ENCODE results near the gene ZNF521.

Gene ZNF521

GRCh38 chr18:25187521-25188192 is 164.3 kb downstream of the ZNF521 start:
- no peak overlapping the region for H3K23ac ChIP-seq (ENCODE audit: low read depth, low read length, poor library complexity)
- DNase-seq (ENCODE audit: low spot score), result no peak
- no peak overlapping the region for H2BK12ac ChIP-seq (ENCODE audit: low read length)
- no peak overlapping the region for H3K9ac ChIP-seq (ENCODE audit: low read depth, low read length, poor library complexity)
- no peak overlapping the region for H3K4ac ChIP-seq (ENCODE audit: low read length)
- no peak overlapping the region for H3K4me3 ChIP-seq (ENCODE audit: low read length in 2 of 2)
- H3K27me3 ChIP-seq (ENCODE audit: control insufficient read depth in 3 of 3, insufficient read depth in 3 of 3, low read depth in 1 of 3, low read length in 3 of 3), result no peaks in the 10 kb centered on the region
- H3K79me1 ChIP-seq (ENCODE audit: low read depth, low read length), result no peaks in the 10 kb centered on the region
- no peak overlapping the region for H4K8ac ChIP-seq (ENCODE audit: low read depth, low read length)
- no peak overlapping the region for H2BK5ac ChIP-seq (ENCODE audit: low read length)
- H3K9me3 ChIP-seq (replicated peaks in 1 of 2; ENCODE audit: control insufficient read depth in 2 of 2, insufficient read depth in 1 of 2, low read depth in 1 of 2, low read length in 2 of 2), result no peaks in the 10 kb centered on the region
- H3K18ac ChIP-seq (ENCODE audit: low read length), result no peak overlapping the region
- WGBS, 2 donors (ENCODE audit: extremely low coverage in 2 of 2, insufficient read length in 2 of 2, insufficient replicate concordance in 1 of 2), result no CpG with 5 or more reads among the region's 7 CpGs
- no peak overlapping the region for H2AFZ ChIP-seq (ENCODE audit: low read length)
- H2BK15ac ChIP-seq (ENCODE audit: low read length), result no peak overlapping the region
- H2AK5ac ChIP-seq (ENCODE audit: low read depth, low read length), result no peak overlapping the region
- H3K36me3 ChIP-seq (replicated peaks in 1 of 2; ENCODE audit: control insufficient read depth in 2 of 2, insufficient read depth in 2 of 2, low read length in 2 of 2), result peaks cover 0 to 54% of the 10 kb centered on the region in 2 donors
- peak overlapping the region; percentile 11 for H3K27ac ChIP-seq (replicated peaks; ENCODE audit: low read length)
- H3K14ac ChIP-seq (ENCODE audit: low read length), result no peak overlapping the region
- no peak overlapping the region for H4K91ac ChIP-seq (ENCODE audit: low read depth, low read length, poor library complexity)
- H3K4me1 ChIP-seq (ENCODE audit: control insufficient read depth in 2 of 2, insufficient read depth in 1 of 2, low read depth in 1 of 2, low read length in 2 of 2), result peaks cover 10 to 11% of the 10 kb centered on the region in 2 donors
- H3K4me2 ChIP-seq (ENCODE audit: insufficient read depth, low read length, poor library complexity, severe bottlenecking), result no peak overlapping the region
- no peak overlapping the region for H2BK120ac ChIP-seq (ENCODE audit: low read depth, low read length)

- no peak for DNase-seq (ENCODE audit: low spot score)
- H2BK5ac ChIP-seq (ENCODE audit: low read length), result no peak overlapping the region
- H3K27ac ChIP-seq (replicated peaks; ENCODE audit: low read length), result no peak overlapping the region
- H2BK15ac ChIP-seq (ENCODE audit: low read length), result no peak overlapping the region
- no peak overlapping the region for H2AFZ ChIP-seq (ENCODE audit: low read length)
- no peak overlapping the region for H3K4me2 ChIP-seq (ENCODE audit: insufficient read depth, low read length, poor library complexity, severe bottlenecking)
- no peak overlapping the region for H3K4me3 ChIP-seq (ENCODE audit: low read length in 2 of 2)
- no peak overlapping the region for H4K8ac ChIP-seq (ENCODE audit: low read depth, low read length)
- H2BK120ac ChIP-seq (ENCODE audit: low read depth, low read length), result no peak overlapping the region
- H3K4me1 ChIP-seq (ENCODE audit: control insufficient read depth in 2 of 2, insufficient read depth in 1 of 2, low read depth in 1 of 2, low read length in 2 of 2), result peaks cover 9 to 10% of the 10 kb centered on the region in 2 donors
- H3K14ac ChIP-seq (ENCODE audit: low read length), result no peak overlapping the region
- peaks cover 0 to 50% of the 10 kb centered on the region in 2 donors for H3K36me3 ChIP-seq (replicated peaks in 1 of 2; ENCODE audit: control insufficient read depth in 2 of 2, insufficient read depth in 2 of 2, low read length in 2 of 2)
- no peak overlapping the region for H3K4ac ChIP-seq (ENCODE audit: low read length)
- H3K23ac ChIP-seq (ENCODE audit: low read depth, low read length, poor library complexity), result no peak overlapping the region
- H2BK12ac ChIP-seq (ENCODE audit: low read length), result no peak overlapping the region
- no peaks in the 10 kb centered on the region for H3K27me3 ChIP-seq (ENCODE audit: control insufficient read depth in 3 of 3, insufficient read depth in 3 of 3, low read depth in 1 of 3, low read length in 3 of 3)
- no peaks in the 10 kb centered on the region for H3K79me1 ChIP-seq (ENCODE audit: low read depth, low read length)
- H3K9ac ChIP-seq (ENCODE audit: low read depth, low read length, poor library complexity), result no peak overlapping the region
- no CpG with 5 or more reads among the region's 4 CpGs for WGBS, 2 donors (ENCODE audit: extremely low coverage in 2 of 2, insufficient read length in 2 of 2, insufficient replicate concordance in 1 of 2)
- no peak overlapping the region for H2AK5ac ChIP-seq (ENCODE audit: low read depth, low read length)
- no peak overlapping the region for H3K18ac ChIP-seq (ENCODE audit: low read length)
- no peaks in the 10 kb centered on the region for H3K9me3 ChIP-seq (replicated peaks in 1 of 2; ENCODE audit: control insufficient read depth in 2 of 2, insufficient read depth in 1 of 2, low read depth in 1 of 2, low read length in 2 of 2)
- no peak overlapping the region for H4K91ac ChIP-seq (ENCODE audit: low read depth, low read length, poor library complexity)
These were observed 165.1 kb downstream of the ZNF521 start for GRCh38 chr18:25186871-25187270.

GRCh38 chr18:25181993-25182392 is 170.0 kb downstream of the ZNF521 start:
- no peak overlapping the region for H3K4me2 ChIP-seq (ENCODE audit: insufficient read depth, low read length, poor library complexity, severe bottlenecking)
- H4K8ac ChIP-seq (ENCODE audit: low read depth, low read length), result no peak overlapping the region
- H2AFZ ChIP-seq (ENCODE audit: low read length), result no peak overlapping the region
- H3K27me3 ChIP-seq (ENCODE audit: control insufficient read depth in 3 of 3, insufficient read depth in 3 of 3, low read depth in 1 of 3, low read length in 3 of 3), result no peaks in the 10 kb centered on the region
- peaks cover 0 to 40% of the 10 kb centered on the region in 2 donors for H3K36me3 ChIP-seq (replicated peaks in 1 of 2; ENCODE audit: control insufficient read depth in 2 of 2, insufficient read depth in 2 of 2, low read length in 2 of 2)
- no peak overlapping the region for H3K18ac ChIP-seq (ENCODE audit: low read length)
- peaks cover 0 to 7% of the 10 kb centered on the region in 2 donors for H3K4me1 ChIP-seq (ENCODE audit: control insufficient read depth in 2 of 2, insufficient read depth in 1 of 2, low read depth in 1 of 2, low read length in 2 of 2)
- H3K9me3 ChIP-seq (replicated peaks in 1 of 2; ENCODE audit: control insufficient read depth in 2 of 2, insufficient read depth in 1 of 2, low read depth in 1 of 2, low read length in 2 of 2), result no peaks in the 10 kb centered on the region
- H2BK5ac ChIP-seq (ENCODE audit: low read length), result no peak overlapping the region
- H3K4me3 ChIP-seq (ENCODE audit: low read length in 2 of 2), result no peak overlapping the region
- no peak overlapping the region for H2AK5ac ChIP-seq (ENCODE audit: low read depth, low read length)
- no CpG with 5 or more reads among the region's 2 CpGs for WGBS, 2 donors (ENCODE audit: extremely low coverage in 2 of 2, insufficient read length in 2 of 2, insufficient replicate concordance in 1 of 2)
- H3K27ac ChIP-seq (replicated peaks; ENCODE audit: low read length), result no peak overlapping the region
- H3K9ac ChIP-seq (ENCODE audit: low read depth, low read length, poor library complexity), result no peak overlapping the region
- H3K23ac ChIP-seq (ENCODE audit: low read depth, low read length, poor library complexity), result no peak overlapping the region
- H3K4ac ChIP-seq (ENCODE audit: low read length), result no peak overlapping the region
- no peak overlapping the region for H2BK120ac ChIP-seq (ENCODE audit: low read depth, low read length)
- no peak overlapping the region for H2BK15ac ChIP-seq (ENCODE audit: low read length)
- no peak overlapping the region for H2BK12ac ChIP-seq (ENCODE audit: low read length)
- H4K91ac ChIP-seq (ENCODE audit: low read depth, low read length, poor library complexity), result no peak overlapping the region
- H3K79me1 ChIP-seq (ENCODE audit: low read depth, low read length), result no peaks in the 10 kb centered on the region
- DNase-seq (ENCODE audit: low spot score), result no peak
- no peak overlapping the region for H3K14ac ChIP-seq (ENCODE audit: low read length)

- Histone ChIP-seq H3K9me3 (replicated peaks in 1 of 2; ENCODE audit: control insufficient read depth in 2 of 2, insufficient read depth in 1 of 2, low read depth in 1 of 2, low read length in 2 of 2) (no peaks in the 10 kb centered on the region), H4K91ac (ENCODE audit: low read depth, low read length, poor library complexity) (no peak overlapping the region), H2BK5ac (ENCODE audit: low read length) (no peak overlapping the region), H3K4me2 (ENCODE audit: insufficient read depth, low read length, poor library complexity, severe bottlenecking) (no peak overlapping the region), H3K4me3 (ENCODE audit: low read length in 2 of 2) (no peak overlapping the region), H3K79me1 (ENCODE audit: low read depth, low read length) (no peaks in the 10 kb centered on the region), H2BK120ac (ENCODE audit: low read depth, low read length) (no peak overlapping the region), H3K4me1 (ENCODE audit: control insufficient read depth in 2 of 2, insufficient read depth in 1 of 2, low read depth in 1 of 2, low read length in 2 of 2) (peaks cover 0 to 9% of the 10 kb centered on the region in 2 donors), H2AFZ (ENCODE audit: low read length) (no peak overlapping the region), H4K8ac (ENCODE audit: low read depth, low read length) (no peak overlapping the region), H3K23ac (ENCODE audit: low read depth, low read length, poor library complexity) (no peak overlapping the region), H2AK5ac (ENCODE audit: low read depth, low read length) (no peak overlapping the region), H3K14ac (ENCODE audit: low read length) (no peak overlapping the region), H3K18ac (ENCODE audit: low read length) (no peak overlapping the region), H3K4ac (ENCODE audit: low read length) (no peak overlapping the region), H3K27ac (replicated peaks; ENCODE audit: low read length) (no peak overlapping the region), H3K36me3 (replicated peaks in 1 of 2; ENCODE audit: control insufficient read depth in 2 of 2, insufficient read depth in 2 of 2, low read length in 2 of 2) (peaks cover 0 to 42% of the 10 kb centered on the region in 2 donors), H2BK15ac (ENCODE audit: low read length) (no peak overlapping the region), H3K27me3 (ENCODE audit: control insufficient read depth in 3 of 3, insufficient read depth in 3 of 3, low read depth in 1 of 3, low read length in 3 of 3) (no peaks in the 10 kb centered on the region), H3K9ac (ENCODE audit: low read depth, low read length, poor library complexity) (no peak overlapping the region), H2BK12ac (ENCODE audit: low read length) (no peak overlapping the region)
- DNase-seq (ENCODE audit: low spot score), result no peak
- no CpG with 5 or more reads among the region's 3 CpGs for WGBS, 2 donors (ENCODE audit: extremely low coverage in 2 of 2, insufficient read length in 2 of 2, insufficient replicate concordance in 1 of 2)
These were observed 170.4 kb downstream of the ZNF521 start for GRCh38 chr18:25181581-25181980.
